Tongue (tissue), 2 donors: ENCODE data around the gene XPNPEP1. TPM values are rescaled to one million over a fixed set of nuclear protein-coding genes. Genes with fewer than 3 reads are reported as not detected.

Source experiments
- small RNA-seq: library from RNA; depleted of rRNA; stranded (forward); fragments of <200 nt; gene quantifications from one replicate; pipeline ENCODE3, GENCODE V24; 2014; ENCODE audit warnings: low replicate concordance
- total RNA-seq: library from RNA; depleted of rRNA; stranded (reverse); fragments of >200 nt; gene quantifications from one replicate; pipeline ENCODE4 v1.2.3, GENCODE V29; 2014

XPNPEP1 gene
- total RNA-seq, 1 donor from 2014 or later: 68.7 TPM

Small RNAs within 50 kb of the gene (small RNA-seq; reads per million reads assigned to genes)
- not detected for gene RNU4-5P

Other genes starting within 250 kb of the XPNPEP1 start
- gene ADD3, start 84.5 kb upstream of the XPNPEP1 start, total RNA-seq: 260 TPM